CD1c-positive myeloid dendritic cell (primary cell): ENCODE results near the gene AGAP1.

Experiments used
- DNase-seq: peaks from one replicate; pipeline ENCODE4 v3.0.0-alpha.2; 2016; ENCODE audit errors: extremely low spot score

AGAP1 gene

DNA sequence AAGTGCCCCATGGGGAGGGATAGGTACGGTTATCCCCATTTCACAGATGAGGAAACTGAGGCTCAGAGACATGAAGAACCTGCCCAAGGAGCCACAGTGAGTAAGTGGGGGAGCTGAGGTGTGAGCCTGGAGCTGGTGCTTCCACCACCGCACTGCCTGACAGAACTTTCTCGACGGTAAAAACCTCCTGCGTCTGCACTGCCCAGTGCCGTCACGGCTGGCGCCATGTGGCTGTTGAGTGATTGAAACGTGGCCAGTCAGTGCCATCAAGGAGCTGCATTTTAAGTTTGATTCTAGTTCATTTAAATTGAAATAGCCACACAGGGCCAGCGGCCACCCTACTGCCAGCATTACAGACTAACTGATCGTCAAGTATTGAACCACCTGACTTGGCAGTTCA is 217.1 kb downstream of the AGAP1 start:
- DNase-seq = no peak

GRCh38 chr2:235711527-235711926 is 217.7 kb downstream of the AGAP1 start:
- no peak for DNase-seq

GRCh38 chr2:235712176-235712575 is 218.3 kb downstream of the AGAP1 start:
- no peak for DNase-seq

- no peak for DNase-seq
Measured at GRCh38 chr2:235713189-235713588, 219.3 kb downstream of the AGAP1 start.

GRCh38 chr2:235715601-235716000 is 221.8 kb downstream of the AGAP1 start:
- no peak for DNase-seq

DNA sequence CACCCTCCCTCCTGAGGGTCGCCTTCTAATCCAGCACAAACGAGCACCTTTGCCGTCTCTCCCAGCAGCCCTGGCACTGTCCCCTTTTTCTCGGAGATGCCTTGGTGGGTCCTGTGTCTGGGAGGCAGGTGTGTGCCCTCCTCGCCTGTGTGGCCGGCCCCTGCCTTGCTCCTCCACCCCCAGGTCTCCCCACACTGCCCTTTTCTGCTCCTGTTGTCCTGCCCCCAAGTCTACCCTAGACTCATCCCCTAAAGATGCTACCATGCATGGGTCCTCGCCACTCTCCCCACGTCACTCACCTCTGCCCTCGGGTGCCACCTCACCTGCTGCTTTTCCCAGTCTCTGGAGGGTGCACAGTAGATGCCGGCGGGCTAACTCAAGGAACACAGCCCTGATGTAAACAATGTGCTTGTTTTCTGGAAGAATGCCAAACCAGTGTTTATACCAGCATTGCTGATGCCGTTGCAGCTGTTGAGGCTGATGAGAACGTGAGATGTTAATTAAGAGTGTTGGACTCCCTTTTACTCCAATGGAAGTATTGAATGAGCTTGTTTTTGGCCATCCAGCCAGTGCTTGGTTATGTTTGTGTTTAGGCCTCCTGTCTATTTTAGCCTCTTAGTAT is 223.1 kb downstream of the AGAP1 start:
- DNase-seq = no peak

- DNase-seq = no peak
Measured at GRCh38 chr2:235719146-235719942, 225.5 kb downstream of the AGAP1 start.

GRCh38 chr2:235721625-235722024 is 227.8 kb downstream of the AGAP1 start:
- DNase-seq = no peak

GRCh38 chr2:235722869-235723268 is 229.0 kb downstream of the AGAP1 start:
- no peak for DNase-seq

GRCh38 chr2:235723371-235723770 is 229.5 kb downstream of the AGAP1 start:
- DNase-seq = no peak

DNA sequence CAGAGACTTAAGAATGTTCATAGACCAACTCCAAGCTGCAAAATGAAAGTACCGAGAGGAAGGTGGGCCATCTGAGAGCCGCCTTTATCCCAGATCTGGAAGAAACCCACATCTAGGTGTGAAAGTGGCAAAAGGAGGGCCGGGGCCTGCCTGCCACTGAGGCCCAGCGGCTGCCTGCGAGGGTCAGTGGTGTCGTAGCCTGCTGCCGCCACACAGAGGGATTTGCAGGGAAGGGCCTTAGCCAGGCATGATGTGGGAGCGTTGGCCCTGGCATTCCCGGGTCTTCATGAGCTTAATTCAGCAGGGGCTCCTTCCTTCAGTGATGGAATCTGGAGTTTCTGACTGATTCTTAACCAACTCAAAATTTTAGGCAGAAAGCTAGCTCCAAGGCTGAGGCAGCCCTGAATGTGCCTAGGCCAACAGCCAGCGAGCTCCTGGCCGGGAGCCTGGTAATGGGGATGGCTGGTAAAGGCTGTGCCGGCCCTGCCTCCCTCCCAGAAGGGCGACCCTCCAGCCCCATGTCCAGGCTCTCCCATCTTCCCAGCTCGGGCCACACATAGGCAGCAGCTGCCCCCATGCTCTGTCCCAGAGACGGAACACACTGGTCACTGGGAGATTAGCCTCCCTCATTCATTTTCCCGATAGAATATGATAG is 230.1 kb downstream of the AGAP1 start:
- DNase-seq = no peak

- DNase-seq = no peak
Measured at GRCh38 chr2:235725016-235725489, 231.2 kb downstream of the AGAP1 start.

DNA sequence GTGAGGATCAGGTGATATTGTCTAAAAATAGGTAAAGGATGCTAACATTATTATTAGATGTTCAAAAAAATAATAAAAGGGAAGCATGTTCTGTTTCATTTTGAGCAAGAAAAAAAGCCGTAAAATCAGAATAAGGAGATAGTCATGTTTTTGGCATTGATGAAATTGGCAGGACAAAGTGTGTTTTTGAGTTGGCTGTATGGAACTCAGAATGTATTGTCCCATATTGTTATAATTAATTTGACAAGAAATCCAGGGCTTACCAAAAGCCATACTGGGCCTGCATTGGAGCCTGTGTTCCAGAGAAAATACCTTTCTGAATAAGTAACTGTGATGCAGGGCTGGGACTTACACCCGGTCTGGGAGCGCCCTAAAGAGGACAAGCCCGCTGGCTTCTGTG is 232.0 kb downstream of the AGAP1 start:
- DNase-seq = no peak

- no peak for DNase-seq
Measured at GRCh38 chr2:235726554-235726953, 232.7 kb downstream of the AGAP1 start.

GRCh38 chr2:235727174-235727573 is 233.3 kb downstream of the AGAP1 start:
- no peak for DNase-seq

- DNase-seq = no peak
Measured at GRCh38 chr2:235727891-235728799, 234.3 kb downstream of the AGAP1 start.

DNA sequence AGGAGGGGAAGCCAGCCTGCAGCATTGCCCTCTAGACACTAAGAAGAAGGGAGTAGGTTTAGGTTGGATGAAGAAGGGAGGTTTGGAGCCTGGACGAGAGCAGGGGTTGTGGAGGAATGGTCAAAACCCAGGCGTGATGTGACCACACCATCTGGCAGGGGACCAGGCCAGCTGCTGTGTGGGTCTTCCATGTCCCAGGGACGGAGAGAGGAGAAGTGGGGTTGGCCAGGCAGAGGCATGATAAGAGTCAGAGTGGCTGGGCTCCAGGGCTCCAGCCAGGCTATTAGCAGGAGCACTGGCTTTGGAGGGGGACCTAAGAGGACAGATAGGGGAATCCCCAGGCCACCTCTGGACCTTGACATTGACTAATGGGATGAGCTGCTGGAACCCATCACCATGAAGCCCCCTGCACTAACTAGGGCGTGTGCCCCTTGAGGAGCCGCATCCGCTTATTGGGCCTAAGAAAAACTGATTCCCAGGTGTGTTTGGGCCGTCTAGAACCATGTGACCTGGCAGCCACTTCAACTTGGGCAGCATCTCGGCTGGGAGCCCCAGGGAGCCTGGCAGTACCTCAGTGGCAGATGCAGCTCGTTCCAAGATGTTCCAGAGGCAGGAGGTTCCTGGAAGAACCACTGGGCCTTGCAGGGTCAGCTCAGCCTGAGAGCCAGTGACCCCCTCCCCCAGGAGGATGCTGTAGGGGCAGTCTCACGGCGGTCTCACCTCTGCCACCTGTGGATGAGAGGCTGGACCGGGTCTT is 235.1 kb downstream of the AGAP1 start:
- no peak for DNase-seq

GRCh38 chr2:235729557-235729947 is 235.7 kb downstream of the AGAP1 start:
- DNase-seq = no peak

DNA sequence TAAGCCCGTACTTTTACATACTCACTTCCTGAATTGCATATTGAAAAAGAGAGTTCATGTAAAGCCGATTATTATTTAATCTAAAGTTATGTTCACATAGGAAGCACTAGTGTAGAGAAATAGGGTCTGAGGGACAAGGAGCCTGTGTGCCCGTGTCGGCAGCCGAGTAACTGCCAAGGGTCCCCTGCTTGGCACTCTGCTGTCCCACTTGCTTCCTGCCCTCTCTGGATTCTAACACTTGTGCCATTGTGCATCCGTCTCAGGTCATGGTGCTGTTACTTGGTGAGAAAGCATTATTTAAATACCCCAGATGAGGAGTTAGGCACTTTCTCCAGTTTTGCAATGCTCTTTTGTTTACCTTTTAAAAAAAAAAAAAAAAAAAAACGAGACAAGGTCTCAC is 236.3 kb downstream of the AGAP1 start:
- DNase-seq = no peak

DNA sequence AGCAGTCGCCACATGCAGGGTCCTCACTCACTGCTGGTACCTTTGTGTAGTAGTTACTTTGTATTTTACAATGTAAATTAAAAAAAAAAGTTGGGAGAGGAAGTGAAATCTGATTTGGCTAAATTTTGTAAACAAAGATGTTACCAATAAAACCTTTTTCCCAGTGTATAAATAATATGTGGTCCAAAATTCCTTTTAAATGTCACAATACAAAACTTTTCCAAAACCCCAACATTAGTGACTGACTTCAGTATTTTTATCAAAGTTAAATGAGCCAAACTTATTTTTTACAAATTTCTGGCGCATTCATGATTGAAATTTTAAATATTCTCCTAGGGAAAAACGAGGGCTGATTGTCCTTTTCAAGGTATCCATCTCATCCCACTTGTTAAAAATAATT is 239.9 kb downstream of the AGAP1 start:
- DNase-seq = no peak

DNA sequence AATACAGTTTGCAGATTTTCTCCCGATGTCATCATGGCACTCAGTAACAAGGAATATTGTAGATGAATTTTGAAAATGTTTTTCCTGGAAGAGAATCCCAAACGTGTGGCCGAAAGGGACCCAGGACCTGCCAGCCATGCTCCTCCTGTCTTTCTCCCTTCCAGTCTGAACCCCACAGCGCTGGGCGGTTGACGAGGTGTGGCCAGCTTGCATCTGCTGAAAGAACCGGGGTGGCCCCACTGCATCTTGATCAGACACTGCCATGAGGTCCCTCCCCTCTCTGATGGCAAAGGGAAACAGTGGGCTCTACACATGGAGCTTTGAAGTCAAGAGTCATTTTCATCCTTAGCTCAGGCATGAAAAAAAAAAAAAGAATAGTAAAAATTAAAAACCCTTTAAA is 240.3 kb downstream of the AGAP1 start:
- no peak for DNase-seq
